H1 (cell line): ENCODE data around the gene ATF7. TPM values are rescaled to one million over a fixed set of nuclear protein-coding genes. Genes with fewer than 3 reads are reported as not detected.

Source experiments
- CTCF ChIA-PET: fragments of 300-600 bp; sonication (Branson Sonifier 250); formaldehyde crosslinking; loops from one replicate; lab custom pipeline; 2021; ENCODE audit not compliant: partially characterized antibody; lab: Charles Lee
- POLR2A ChIA-PET: fragments of 300-600 bp; sonication (Branson Sonifier 250); formaldehyde crosslinking; loops from one replicate; lab custom pipeline; 2021; ENCODE audit warnings: inconsistent platforms; ENCODE audit not compliant: partially characterized antibody; lab: Charles Lee
- DNase-seq, 2 experiments: peaks; one replicate each; pipeline versions ENCODE4 v3.0.0 to v3.0.0-alpha.2; 2010 to 2022; ENCODE audit warnings: low spot score in 2 of 2, low read depth in 1 of 2, mixed read lengths in 1 of 2
- FAIRE-seq: peaks from 2 replicates; lab custom pipeline; 2011; peaks lifted over from hg19 to GRCh38; lab: Jason Lieb, UNC
- H2AFZ ChIP-seq: 2 replicates; pipeline ENCODE4 v1.8.1; 2012; ENCODE audit warnings: low read length, inconsistent platforms
- H2AK5ac ChIP-seq: 2 replicates; pipeline ENCODE4 v1.6.1; 2013; ENCODE audit warnings: low read depth, low read length
- H2BK120ac ChIP-seq: replicated peaks from 2 replicates; pipeline ENCODE3; 2013; ENCODE audit warnings: low read depth, low read length, inconsistent platforms
- H2BK12ac ChIP-seq: 2 replicates; pipeline ENCODE4 v1.6.1; 2013; ENCODE audit warnings: low read depth, low read length
- H2BK15ac ChIP-seq: 2 replicates; pipeline ENCODE4 v1.6.1; 2013; ENCODE audit warnings: low read length
- H2BK20ac ChIP-seq: 2 replicates; pipeline ENCODE4 v1.6.1; 2013; ENCODE audit warnings: low read length
- H2BK5ac ChIP-seq: 2 replicates; pipeline ENCODE4 v1.6.1; 2013; ENCODE audit warnings: low read depth, low read length
- H3K14ac ChIP-seq: 2 replicates; pipeline ENCODE4 v1.6.1; 2013; ENCODE audit warnings: inconsistent platforms; ENCODE audit not compliant: insufficient read length
- H3K18ac ChIP-seq: 2 replicates; pipeline ENCODE4 v1.6.1; 2013; ENCODE audit warnings: low read length; ENCODE audit errors: extremely low read depth
- H3K23ac ChIP-seq: 2 replicates; pipeline ENCODE4 v1.6.1; 2013; ENCODE audit warnings: inconsistent platforms; ENCODE audit not compliant: insufficient read length
- H3K23me2 ChIP-seq: 2 replicates; pipeline ENCODE4 v1.6.1; 2013; ENCODE audit warnings: low read depth, low read length
- H3K27ac ChIP-seq: 2 replicates; pipeline ENCODE4 v1.6.1; 2011; ENCODE audit warnings: low read depth, low read length, inconsistent platforms
- H3K27me3 ChIP-seq, 4 experiments: replicated peaks in 1 of 4; 1 replicate in 1 of 4; 2 replicates in 3 of 4; pipeline versions ENCODE4 v1.6.1 to v1.8.1; 2011 to 2013; ENCODE audit warnings: low read length in 3 of 4, mild to moderate bottlenecking in 3 of 4, inconsistent platforms in 2 of 4, mixed read lengths in 2 of 4, moderate library complexity in 1 of 4; ENCODE audit not compliant: control insufficient read depth in 3 of 4, insufficient read depth in 3 of 4; ENCODE audit errors: extremely low read depth in 1 of 4
- H3K36me3 ChIP-seq, 4 experiments: 2 replicates each; pipeline versions ENCODE4 v1.6.1 to v1.8.1; 2011 to 2013; ENCODE audit warnings: mild to moderate bottlenecking in 4 of 4, low read length in 3 of 4, moderate library complexity in 2 of 4, control low read depth in 1 of 4, inconsistent platforms in 1 of 4; ENCODE audit not compliant: insufficient read depth in 4 of 4, control insufficient read depth in 2 of 4
- H3K4ac ChIP-seq: replicated peaks from 2 replicates; pipeline ENCODE3; 2013; ENCODE audit warnings: low read length, low read depth, mixed read lengths, inconsistent platforms; ENCODE audit not compliant: insufficient read length
- H3K4me1 ChIP-seq, 4 experiments: replicated peaks in 1 of 4; 1 replicate in 1 of 4; 2 replicates in 3 of 4; pipeline versions ENCODE4 v1.6.1 to v1.8.1; 2011 to 2013; ENCODE audit warnings: low read length in 3 of 4, inconsistent platforms in 2 of 4, mixed read lengths in 1 of 4; ENCODE audit not compliant: insufficient read depth in 4 of 4, control insufficient read depth in 3 of 4
- H3K4me2 ChIP-seq, 2 experiments: 2 replicates each; pipeline versions ENCODE4 v1.6.1 to v1.8.1; 2011 to 2013; ENCODE audit warnings: low read depth in 2 of 2, low read length in 2 of 2, control low read depth in 1 of 2, inconsistent platforms in 1 of 2, mild to moderate bottlenecking in 1 of 2; ENCODE audit not compliant: insufficient read depth in 1 of 2
- H3K4me3 ChIP-seq, 4 experiments: fragments of 200-600, 300-600 bp in 1 of 4; sonication (generic), shearing (Covaris generic), sonication (Bioruptor Twin) in 1 of 4; 2 replicates each; pipeline versions ENCODE4 v1.5.1 to v1.8.1; 2011 to 2016; ENCODE audit warnings: low read length in 4 of 4, low read depth in 3 of 4, control low read depth in 2 of 4, inconsistent platforms in 2 of 4, mild to moderate bottlenecking in 2 of 4, mixed read lengths in 1 of 4, moderate library complexity in 1 of 4; ENCODE audit not compliant: insufficient read depth in 2 of 4; ENCODE audit errors: extremely low read depth in 1 of 4
- H3K56ac ChIP-seq: replicated peaks from 2 replicates; pipeline ENCODE3; 2013; ENCODE audit warnings: low read depth, mild to moderate bottlenecking, mixed read lengths, low read length, inconsistent platforms; ENCODE audit not compliant: insufficient read length
- H3K79me1 ChIP-seq: 2 replicates; pipeline ENCODE4 v1.6.1; 2013; ENCODE audit warnings: low read depth, low read length, control low read depth
- H3K79me2 ChIP-seq, 2 experiments: 2 replicates each; pipeline versions ENCODE4 v1.6.1 to v1.8.1; 2012 to 2013; ENCODE audit warnings: low read length in 2 of 2, mild to moderate bottlenecking in 2 of 2, inconsistent platforms in 1 of 2; ENCODE audit not compliant: insufficient read depth in 2 of 2, control insufficient read depth in 1 of 2
- H3K9ac ChIP-seq, 4 experiments: replicated peaks in 1 of 4; 1 replicate in 1 of 4; 2 replicates in 3 of 4; pipeline versions ENCODE4 v1.6.1 to v1.8.1; 2011 to 2013; ENCODE audit warnings: low read depth in 3 of 4, low read length in 3 of 4, control low read depth in 2 of 4, mild to moderate bottlenecking in 2 of 4, moderate library complexity in 2 of 4, inconsistent platforms in 1 of 4; ENCODE audit errors: extremely low read depth in 1 of 4
- H3K9me3 ChIP-seq, 2 experiments: 2 replicates each; pipeline versions ENCODE4 v1.6.1 to v1.8.1; 2012 to 2013; ENCODE audit warnings: mild to moderate bottlenecking in 2 of 2, moderate library complexity in 2 of 2, control low read depth in 1 of 2, inconsistent platforms in 1 of 2, low read depth in 1 of 2, low read length in 1 of 2, mixed read lengths in 1 of 2; ENCODE audit not compliant: insufficient read depth in 2 of 2
- H4K20me1 ChIP-seq, 2 experiments: replicated peaks in 1 of 2; 2 replicates each; pipeline versions ENCODE3 to v1.8.1; 2011 to 2013; ENCODE audit warnings: inconsistent platforms in 2 of 2, low read length in 2 of 2, mild to moderate bottlenecking in 1 of 2; ENCODE audit not compliant: insufficient read depth in 2 of 2, control insufficient read depth in 1 of 2
- H4K5ac ChIP-seq: 2 replicates; pipeline ENCODE4 v1.6.1; 2013; ENCODE audit warnings: low read length, low read depth, mixed read lengths, inconsistent platforms; ENCODE audit not compliant: insufficient read length
- H4K8ac ChIP-seq: 2 replicates; pipeline ENCODE4 v1.8.0; 2013; ENCODE audit warnings: mild to moderate bottlenecking, moderate library complexity, low read length, inconsistent platforms; ENCODE audit not compliant: insufficient read depth; ENCODE audit errors: extremely low read depth
- H4K91ac ChIP-seq: replicated peaks from 2 replicates; pipeline ENCODE3; 2013; ENCODE audit warnings: low read length, mixed read lengths, inconsistent platforms; ENCODE audit not compliant: insufficient read length
- POLR2AphosphoS5 ChIP-seq: IDR thresholded peaks from 2 replicates; pipeline ENCODE4 v1.6.1; 2011; ENCODE audit warnings: low read depth, low read length
- WGBS, 2 experiments: shearing (Covaris generic) in 1 of 2; methylation state at CpG; one replicate each; pipeline versions ENCODE4 v1.1.6 to v1.1.7; 2013 to 2015; ENCODE audit warnings: low lambda C conversion rate in 2 of 2, mixed read lengths in 2 of 2, inconsistent platforms in 1 of 2, low coverage in 1 of 2, missing lambda C conversion rate in 1 of 2; ENCODE audit not compliant: insufficient replicate concordance in 2 of 2, insufficient coverage in 1 of 2, insufficient read length in 1 of 2; ENCODE audit errors: extremely low coverage in 1 of 2, missing lambda C conversion rate in 1 of 2; 5-methylcytosine and 5-hydroxymethylcytosine counted together
- polyA plus RNA-seq, 7 experiments: library from polyadenylated mRNA; depleted of rRNA in 3 of 7; stranded (reverse) in 5 of 7; unstranded in 2 of 7; fragments of >200 nt in 5 of 7; fragments of 200-250 nt in 2 of 7; gene quantifications; 1 replicate in 5 of 7; 2 replicates in 1 of 7; 4 replicates in 1 of 7; pipeline versions ENCODE4 v1.2.1 to v1.2.3, GENCODE V29; 2011 to 2013; ENCODE audit warnings: missing spikeins in 2 of 7, mixed read lengths in 2 of 7
- total RNA-seq: library from RNA; stranded (reverse); fragmentation: NEBNext Ultra II Directional; extraction: Animal tissue kit (Norgen Biotek cat#: 25700); gene quantifications from 2 replicates; pipeline ENCODE4 v1.2.1, GENCODE V29; 2021
- TF ChIP-seq, protein P1 (sequence below): IDR thresholded peaks from 2 replicates; pipeline ENCODE4 v1.6.1; 2012; ENCODE audit warnings: inconsistent platforms

ATF7 gene
- total and polyA plus RNA-seq, 2 of the 8 experiments (the other 6 are each of a cell fraction or from before 2014, with no cell fraction given), result 10.1 to 16.6 TPM

GRCh38 chr12:53506881-53507602, 119.1 kb downstream of the ATF7 start, which contains the start of gene NPFF:
TSS of gene NPFF (minus strand) at chr12:53507484. CDS start at chr12:53507474, 10 bp downstream.
- Histone ChIP-seq H3K23ac (no peak within 1 kb of the TSS), H3K4me1 (peaks cover 0 to 3% (median 1%) of the 10 kb centered on the region in 4 experiments; a peak in 6 of 7 replicates), H3K9me3 (no peaks in the 10 kb centered on the region), H2BK12ac (no peak within 1 kb of the TSS; the same call in 1 of the 2 replicates), H3K27me3 (no peaks in the 10 kb centered on the region), H3K9ac (no peak within 1 kb of the TSS), H2AFZ (no peak within 1 kb of the TSS), H3K23me2 (no peaks in the 10 kb centered on the region), H2AK5ac (no peak within 1 kb of the TSS), H2BK5ac (no peak within 1 kb of the TSS; the same call in 1 of the 2 replicates), H4K91ac (no peak within 1 kb of the TSS), H3K4ac (no peak within 1 kb of the TSS), H3K18ac (no peak within 1 kb of the TSS), H2BK20ac (no peak within 1 kb of the TSS), H4K20me1 (peaks cover 0 to 4% of the 10 kb centered on the region in 2 experiments), H3K27ac (no peak within 1 kb of the TSS), H3K4me3 (no peak within 1 kb of the TSS; a peak in 1 of 8 replicates), H4K5ac (no peak within 1 kb of the TSS), H3K14ac (no peak within 1 kb of the TSS), H2BK120ac (no peak within 1 kb of the TSS), H2BK15ac (no peak within 1 kb of the TSS), H3K36me3 (peaks cover 9 to 23% (median 14%) of the 10 kb centered on the region in 4 experiments; a peak in 7 of 8 replicates), H3K4me2 (no peak within 1 kb of the TSS), H4K8ac (no peak within 1 kb of the TSS), H3K56ac (no peak within 1 kb of the TSS), H3K79me2 (peaks cover 0 to 6% of the 10 kb centered on the region in 2 experiments; a peak in 2 of 4 replicates), H3K79me1 (peaks cover 2% of the 10 kb centered on the region)
- CTCF ChIA-PET, result interaction anchor here (1.0 to 9.8 kb wide), 9 partner anchors 13 to 296 kb away, joined by 3 to 105 read pairs (median 11); partner anchors contain the start of gene AAAS
- FAIRE-seq (no peak), DNase-seq (no peak)
- TF ChIP-seq POLR2AphosphoS5, result peak; percentile 44; the same call in 1 of the 2 replicates
- TF ChIP-seq, protein P1, sequence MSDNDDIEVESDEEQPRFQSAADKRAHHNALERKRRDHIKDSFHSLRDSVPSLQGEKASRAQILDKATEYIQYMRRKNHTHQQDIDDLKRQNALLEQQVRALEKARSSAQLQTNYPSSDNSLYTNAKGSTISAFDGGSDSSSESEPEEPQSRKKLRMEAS, result no peak
- WGBS, 2 experiments, result 93% methylated on average over 9 of the region's 9 CpGs; no CpG with 5 or more reads in 1 of the 2 experiments
- POLR2A ChIA-PET, result interaction anchor here (1.2 to 67.0 kb wide), 5 partner anchors 9 to 180 kb away, joined by 3 to 3397 read pairs (median 3); partner anchors contain the start of genes PCBP2 and PRR13
